Activated CD4-positive, alpha-beta T cell treated with anti-CD3 and anti-CD28 coated beads, Interleukin-2, amount 10 ng/mL, durations not matched to agents 24 days and 14 days (primary cell): Measurements from ENCODE around the gene HIVEP1. TPM values are rescaled to one million over a fixed set of nuclear protein-coding genes. Genes with fewer than 3 reads are reported as not detected.
A peak's percentile ranks its signal among the peaks of the same experiment; 100 is the strongest.

Experiments used
- DNase-seq: peaks from one replicate; pipeline ENCODE4 v3.0.0; 2022
- H3K27ac Mint-ChIP-seq: one replicate; pipeline ENCODE4 v1.8.0; 2022; ENCODE audit warnings: mild to moderate bottlenecking, mixed read lengths
- H3K27me3 Mint-ChIP-seq: one replicate; pipeline ENCODE4 v1.8.0; 2022; ENCODE audit warnings: mixed read lengths
- H3K36me3 Mint-ChIP-seq: one replicate; pipeline ENCODE4 v1.8.0; 2022; ENCODE audit warnings: low read depth, mild to moderate bottlenecking, mixed read lengths
- H3K4me1 Mint-ChIP-seq: one replicate; pipeline ENCODE4 v1.8.0; 2021; ENCODE audit warnings: mixed read lengths
- H3K4me3 Mint-ChIP-seq: one replicate; pipeline ENCODE4 v1.8.0; 2022; ENCODE audit warnings: mild to moderate bottlenecking, moderate library complexity, mixed read lengths
- H3K9me3 Mint-ChIP-seq: one replicate; pipeline ENCODE4 v1.8.0; 2021; ENCODE audit warnings: mixed read lengths
- intact Hi-C: fragments of 100-400 bp; cut with micrococcal nuclease; formaldehyde crosslinking; loops from one replicate; pipeline ENCODE4 v1.15.1; 2023
- total RNA-seq: library from RNA; stranded (reverse); gene quantifications from 2 replicates; pipeline ENCODE4 v1.2.3, GENCODE V29; 2022

HIVEP1 gene
- total RNA-seq, 1 donor from 2014 or later: 55.3 TPM

GRCh38 chr6:12081771-12082170 is 69.7 kb downstream of the HIVEP1 start:
- Mint-ChIP-seq H3K4me1 (peaks cover 36% of the 10 kb centered on the region), H3K4me3 (no peak overlapping the region), H3K9me3 (no peaks in the 10 kb centered on the region), H3K36me3 (peaks cover 20% of the 10 kb centered on the region), H3K27ac (peak overlapping the region; percentile 14), H3K27me3 (no peaks in the 10 kb centered on the region)
- intact Hi-C loops: no loop called here
- no peak for DNase-seq

- intact Hi-C loops: no loop called here
Observed at GRCh38 chr6:12082368-12082767, 70.3 kb downstream of the HIVEP1 start.

GRCh38 chr6:12083302-12083701 is 71.2 kb downstream of the HIVEP1 start:
- Mint-ChIP-seq H3K4me3 (no peak overlapping the region), H3K9me3 (no peaks in the 10 kb centered on the region), H3K36me3 (peaks cover 16% of the 10 kb centered on the region), H3K4me1 (peaks cover 32% of the 10 kb centered on the region), H3K27ac (no peak overlapping the region), H3K27me3 (no peaks in the 10 kb centered on the region)
- DNase-seq: no peak
- intact Hi-C loops: no loop called here

More at GRCh38 chr6:12082368-12082767, 70.3 kb downstream of the HIVEP1 start:
- H3K27me3 Mint-ChIP-seq: no peaks in the 10 kb centered on the region
- no peak overlapping the region for H3K27ac Mint-ChIP-seq
- H3K4me3 Mint-ChIP-seq: no peak overlapping the region
- H3K36me3 Mint-ChIP-seq: peaks cover 20% of the 10 kb centered on the region
- peaks cover 32% of the 10 kb centered on the region for H3K4me1 Mint-ChIP-seq
- no peak for DNase-seq
- H3K9me3 Mint-ChIP-seq: no peaks in the 10 kb centered on the region

- H3K36me3 Mint-ChIP-seq: peaks cover 16% of the 10 kb centered on the region
- H3K27me3 Mint-ChIP-seq: no peaks in the 10 kb centered on the region
- no peaks in the 10 kb centered on the region for H3K9me3 Mint-ChIP-seq
- H3K4me3 Mint-ChIP-seq: no peak overlapping the region
- no peak overlapping the region for H3K27ac Mint-ChIP-seq
- DNase-seq: no peak
- intact Hi-C loops: no loop called here
- H3K4me1 Mint-ChIP-seq: peaks cover 32% of the 10 kb centered on the region
Observed at GRCh38 chr6:12083763-12084162, 71.7 kb downstream of the HIVEP1 start.

GRCh38 chr6:12084681-12085080 is 72.6 kb downstream of the HIVEP1 start:
- Mint-ChIP-seq H3K27me3 (no peaks in the 10 kb centered on the region), H3K36me3 (peaks cover 17% of the 10 kb centered on the region), H3K4me3 (no peak overlapping the region), H3K27ac (peak overlapping the region; percentile 30), H3K4me1 (peaks cover 30% of the 10 kb centered on the region), H3K9me3 (no peaks in the 10 kb centered on the region)
- DNase-seq: no peak
- intact Hi-C loops: no loop called here

- intact Hi-C loops: no loop called here
- peaks cover 18% of the 10 kb centered on the region for H3K4me1 Mint-ChIP-seq
- H3K4me3 Mint-ChIP-seq: no peak overlapping the region
- H3K9me3 Mint-ChIP-seq: no peaks in the 10 kb centered on the region
- H3K36me3 Mint-ChIP-seq: peaks cover 18% of the 10 kb centered on the region
- DNase-seq: no peak
- no peak overlapping the region for H3K27ac Mint-ChIP-seq
- H3K27me3 Mint-ChIP-seq: no peaks in the 10 kb centered on the region
Observed at GRCh38 chr6:12088531-12088930, 76.4 kb downstream of the HIVEP1 start.

- H3K27ac Mint-ChIP-seq: no peak overlapping the region
- H3K4me3 Mint-ChIP-seq: no peak overlapping the region
- peaks cover 13% of the 10 kb centered on the region for H3K4me1 Mint-ChIP-seq
- no peak for DNase-seq
- intact Hi-C loops: no loop called here
- H3K27me3 Mint-ChIP-seq: no peaks in the 10 kb centered on the region
- H3K9me3 Mint-ChIP-seq: no peaks in the 10 kb centered on the region
- peaks cover 25% of the 10 kb centered on the region for H3K36me3 Mint-ChIP-seq
Observed at GRCh38 chr6:12090714-12091113, 78.6 kb downstream of the HIVEP1 start.

GRCh38 chr6:12092762-12093161 is 80.7 kb downstream of the HIVEP1 start:
- H3K9me3 Mint-ChIP-seq: no peaks in the 10 kb centered on the region
- H3K27ac Mint-ChIP-seq: no peak overlapping the region
- DNase-seq: no peak
- no peak overlapping the region for H3K4me3 Mint-ChIP-seq
- H3K4me1 Mint-ChIP-seq: peaks cover 17% of the 10 kb centered on the region
- peaks cover 27% of the 10 kb centered on the region for H3K36me3 Mint-ChIP-seq
- no peaks in the 10 kb centered on the region for H3K27me3 Mint-ChIP-seq
- intact Hi-C loops: no loop called here

GRCh38 chr6:12094689-12095088 is 82.6 kb downstream of the HIVEP1 start:
- Mint-ChIP-seq H3K27me3 (no peaks in the 10 kb centered on the region), H3K4me1 (peaks cover 18% of the 10 kb centered on the region), H3K27ac (no peak overlapping the region), H3K9me3 (no peaks in the 10 kb centered on the region), H3K4me3 (no peak overlapping the region), H3K36me3 (peaks cover 31% of the 10 kb centered on the region)
- intact Hi-C loops: no loop called here
- DNase-seq: no peak

GRCh38 chr6:12096342-12096741 is 84.2 kb downstream of the HIVEP1 start:
- no peak for DNase-seq
- no peak overlapping the region for H3K4me3 Mint-ChIP-seq
- peaks cover 29% of the 10 kb centered on the region for H3K36me3 Mint-ChIP-seq
- no peak overlapping the region for H3K27ac Mint-ChIP-seq
- H3K4me1 Mint-ChIP-seq: peaks cover 14% of the 10 kb centered on the region
- no peaks in the 10 kb centered on the region for H3K9me3 Mint-ChIP-seq
- H3K27me3 Mint-ChIP-seq: no peaks in the 10 kb centered on the region
- intact Hi-C loops: no loop called here

- no peaks in the 10 kb centered on the region for H3K27me3 Mint-ChIP-seq
- DNase-seq: no peak
- H3K27ac Mint-ChIP-seq: no peak overlapping the region
- H3K4me1 Mint-ChIP-seq: peaks cover 23% of the 10 kb centered on the region
- peaks cover 25% of the 10 kb centered on the region for H3K36me3 Mint-ChIP-seq
- H3K4me3 Mint-ChIP-seq: no peak overlapping the region
- intact Hi-C loops: no loop called here
- no peaks in the 10 kb centered on the region for H3K9me3 Mint-ChIP-seq
Observed at GRCh38 chr6:12097791-12098190, 85.7 kb downstream of the HIVEP1 start.

- Mint-ChIP-seq H3K4me1 (peaks cover 24% of the 10 kb centered on the region), H3K4me3 (no peak overlapping the region), H3K27me3 (no peaks in the 10 kb centered on the region), H3K36me3 (peaks cover 24% of the 10 kb centered on the region), H3K9me3 (no peaks in the 10 kb centered on the region), H3K27ac (no peak overlapping the region)
- no peak for DNase-seq
- intact Hi-C loops: no loop called here
Observed at GRCh38 chr6:12099623-12100338, 87.7 kb downstream of the HIVEP1 start.

- Mint-ChIP-seq H3K4me1 (peaks cover 20% of the 10 kb centered on the region), H3K9me3 (no peaks in the 10 kb centered on the region), H3K27ac (no peak overlapping the region), H3K4me3 (no peak overlapping the region), H3K36me3 (peaks cover 22% of the 10 kb centered on the region), H3K27me3 (no peaks in the 10 kb centered on the region)
- no peak for DNase-seq
- intact Hi-C loops: no loop called here
Observed at GRCh38 chr6:12101048-12101447, 88.9 kb downstream of the HIVEP1 start.

GRCh38 chr6:12101653-12102312 is 89.7 kb downstream of the HIVEP1 start:
- no peak for DNase-seq
- intact Hi-C loops: no loop called here
- Mint-ChIP-seq H3K27ac (no peak overlapping the region), H3K4me1 (peaks cover 20% of the 10 kb centered on the region), H3K36me3 (peaks cover 22% of the 10 kb centered on the region), H3K9me3 (no peaks in the 10 kb centered on the region), H3K27me3 (no peaks in the 10 kb centered on the region), H3K4me3 (no peak overlapping the region)
